Motor neuron (in vitro differentiated cells): Measurements from ENCODE around the gene NBPF12. TPM values are rescaled to one million over a fixed set of nuclear protein-coding genes. Genes with fewer than 3 reads are reported as not detected.
"Not testable (repeated sequence)": the region's sequence is repeated elsewhere in the genome, so short reads cannot be mapped to it uniquely, and the experiment has no call there.

ENCODE experiments used
- ATAC-seq, 8 experiments: fragments of 200-7000 bp; cut with Tn5 transposase; replicated peaks in 6 of 8; 2 replicates each; pipeline ENCODE4 v1.8.0; 2021; ENCODE audit warnings: mild to moderate bottlenecking in 8 of 8, moderate library complexity in 8 of 8
- H3K27ac ChIP-seq, 2 donors: fragments of 250-450 bp; sonication (Bioruptor Pico); 2 replicates each; pipeline ENCODE4 v1.9.0; 2021; ENCODE audit warnings: antibody characterized with exemption in 2 of 2, mild to moderate bottlenecking in 2 of 2, moderate library complexity in 1 of 2
- H3K4me1 ChIP-seq, 2 donors: fragments of 250-450 bp; sonication (Bioruptor Pico); replicated peaks in 1 of 2; 2 replicates each; pipeline ENCODE4 v1.6.1; 2021; ENCODE audit warnings: antibody characterized with exemption in 2 of 2, mild to moderate bottlenecking in 2 of 2, moderate library complexity in 1 of 2
- H3K4me3 ChIP-seq, 5 donors: fragments of 250-450 bp; sonication (Bioruptor Pico); 2 replicates each; pipeline ENCODE4 v1.9.0; 2021; ENCODE audit warnings: antibody characterized with exemption in 5 of 5, mild to moderate bottlenecking in 5 of 5, moderate library complexity in 4 of 5
- WGBS, 10 experiments: fragments of 450-650 bp; shearing (Covaris generic); methylation state at CpG; one replicate each; pipeline ENCODE4 v1.0.0; 2022; 5-methylcytosine and 5-hydroxymethylcytosine counted together
- in situ Hi-C, 9 experiments: fragments of 400-800 bp; cut with MboI; loops; one replicate each; pipeline ENCODE4 v1.15.0; 2021; ENCODE audit warnings: low sequenced_read_pairs in 9 of 9, low pct_unique_long_range_greater_than_20kb in 2 of 9; ENCODE audit not compliant: unreplicated experiment in 9 of 9
- total RNA-seq, 8 experiments: library from RNA; unstranded; fragments of 300-600 nt; gene quantifications; 2 replicates each; pipeline versions ENCODE4 v1.2.3 to v1.2.4, GENCODE V29; 2022

NBPF12 gene
- total RNA-seq, 8 experiments from 2014 or later: 4.2 to 16.2 (median 13.2) TPM

- in situ Hi-C loops, H3K27ac ChIP-seq, H3K4me1 ChIP-seq, ATAC-seq, H3K4me3 ChIP-seq: not testable (repeated sequence)
- WGBS, 10 experiments: 20 to 90% (median 71%) methylated on average over 1 to 4 of the region's 4 CpGs; no CpG with 5 or more reads in 1 of the 10 experiments
Observed at GRCh38 chr1:147026975-147027374, 88.9 kb downstream of the NBPF12 start.

DNA sequence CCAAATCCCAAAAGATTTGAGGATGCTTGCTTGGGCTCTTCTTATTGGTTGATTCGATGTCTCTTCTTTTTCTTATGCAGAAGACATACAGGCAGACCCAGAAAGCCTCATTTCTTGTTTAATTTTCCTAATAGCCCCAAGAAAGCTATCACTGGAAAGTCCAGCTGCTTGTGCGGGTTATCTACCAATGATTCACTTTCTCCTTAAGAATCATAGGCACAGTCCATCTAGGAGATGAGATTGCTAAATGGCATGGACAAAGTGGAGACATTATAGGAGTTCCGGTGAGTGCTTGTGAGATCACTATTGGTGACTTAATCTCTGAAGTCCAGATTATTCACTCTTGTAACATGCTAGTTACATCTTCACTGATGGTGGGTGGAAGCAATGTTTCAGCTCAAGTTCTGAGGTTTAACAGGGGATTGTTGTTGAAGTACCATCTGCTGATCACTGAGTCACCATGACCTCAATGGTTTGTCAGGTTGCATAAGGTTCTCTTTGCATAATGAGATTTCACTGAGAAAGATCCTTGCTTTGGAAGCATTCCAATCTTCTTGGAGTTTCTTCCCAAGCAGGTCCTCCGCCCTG lies 92.0 kb downstream of the NBPF12 start:
- 0 to 100% (median 60%) methylated on average over 1 to 2 of the region's 4 CpGs; no CpG with 5 or more reads in 5 of the 10 experiments for WGBS, 10 experiments
- H3K4me1 ChIP-seq, H3K4me3 ChIP-seq, H3K27ac ChIP-seq, in situ Hi-C loops: not testable (repeated sequence)
- ATAC-seq: peak in 4 of 8 experiments; percentile 50 to 97 (median 82)

DNA sequence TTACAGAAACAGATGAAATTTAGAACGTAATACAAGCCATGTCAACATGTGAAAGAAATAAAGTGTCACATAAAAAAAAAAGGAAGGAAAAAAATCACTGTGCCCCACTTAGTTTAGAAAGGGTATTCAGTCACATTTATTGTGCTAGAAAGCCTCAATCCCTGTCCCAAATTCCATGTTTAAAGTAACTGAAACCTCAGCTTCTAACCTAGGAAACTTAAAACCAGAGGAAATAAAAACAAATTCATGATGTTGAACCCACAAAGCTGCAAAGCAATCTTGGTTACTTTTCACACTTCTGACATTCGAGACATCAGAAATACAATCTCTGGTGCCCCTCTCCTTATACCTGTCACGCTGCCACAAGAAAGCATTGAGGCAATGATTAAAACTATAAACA lies 101.8 kb downstream of the NBPF12 start:
- H3K27ac ChIP-seq: no peak overlapping the region
- WGBS, 10 experiments: 3 to 94% (median 73%) methylated on average over 2 to 3 of the region's 3 CpGs
- in situ Hi-C loops: no loop called here
- no peaks in the 10 kb centered on the region for H3K4me1 ChIP-seq
- ATAC-seq: no peak
- H3K4me3 ChIP-seq: no peak overlapping the region

- in situ Hi-C loops, H3K4me1 ChIP-seq, H3K4me3 ChIP-seq, H3K27ac ChIP-seq, ATAC-seq: not testable (repeated sequence)
- WGBS, 10 experiments: 13 to 84% (median 60%) methylated on average over 1 to 3 of the region's 3 CpGs; no CpG with 5 or more reads in 1 of the 10 experiments
Observed at GRCh38 chr1:147042891-147043290, 104.8 kb downstream of the NBPF12 start.

DNA sequence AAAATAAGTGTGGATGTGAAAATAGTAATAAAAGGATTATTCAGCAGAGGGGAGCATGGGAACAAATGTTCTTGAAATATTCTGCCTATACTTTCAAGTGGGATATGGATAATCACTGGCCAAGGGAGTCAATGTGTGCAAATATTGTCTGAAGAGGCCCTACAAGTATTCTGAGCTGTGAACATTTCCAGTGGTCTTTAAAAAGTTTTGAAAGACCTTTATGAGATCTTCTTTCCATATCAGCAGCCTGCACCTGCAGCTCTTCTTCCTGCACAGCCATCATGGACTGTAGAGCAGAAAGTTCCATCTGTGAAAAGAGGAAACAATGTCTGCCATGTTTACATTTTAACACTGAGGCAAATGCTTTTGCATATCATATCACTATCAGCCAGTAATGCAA lies 106.4 kb downstream of the NBPF12 start:
- in situ Hi-C loops, ATAC-seq, H3K4me1 ChIP-seq, H3K27ac ChIP-seq, H3K4me3 ChIP-seq: not testable (repeated sequence)

Other genes with a start within 250 kb of the NBPF12 start
- gene PRKAB2, start 234.1 kb downstream of the NBPF12 start, total RNA-seq: 100 to 1,000 TPM in 1 of 8 experiments, 10 to 100 TPM in 4, 1 to 10 TPM in 3; 8.0 to 104 (median 38.7) TPM